Bronchial epithelial cell (primary cell): ENCODE measurements around the gene GP2. TPM values are rescaled to one million over a fixed set of nuclear protein-coding genes. Genes with fewer than 3 reads are reported as not detected.

ENCODE experiments used
- DNase-seq: peaks from one replicate; pipeline ENCODE4 v3.0.0-alpha.2; 2010; ENCODE audit warnings: low read depth
- FAIRE-seq: peaks from 2 replicates; lab custom pipeline; 2011; peaks lifted over from hg19 to GRCh38; lab: Jason Lieb, UNC
- H3K27me3 ChIP-seq: 2 replicates; pipeline ENCODE4 v1.5.1; 2011; ENCODE audit warnings: low read length; ENCODE audit not compliant: control insufficient read depth, insufficient read depth
- H3K36me3 ChIP-seq: 2 replicates; pipeline ENCODE4 v1.5.1; 2011; ENCODE audit warnings: low read length; ENCODE audit not compliant: control insufficient read depth, insufficient read depth
- H3K4me3 ChIP-seq: 2 replicates; pipeline ENCODE4 v1.5.1; 2011; ENCODE audit warnings: mild to moderate bottlenecking, low read depth, low read length, control low read depth
- total RNA-seq: library from RNA; depleted of rRNA; stranded (reverse); fragments of >200 nt; gene quantifications from 2 replicates; pipeline ENCODE4 v1.2.1, GENCODE V29; 2014
- TF ChIP-seq, protein P1 (sequence below): IDR thresholded peaks from 2 replicates; pipeline ENCODE4 v1.5.1; 2011; ENCODE audit warnings: mild to moderate bottlenecking, moderate library complexity, low read length, control low read depth, inconsistent platforms; ENCODE audit not compliant: insufficient read depth, severe bottlenecking

The GP2 gene
- total RNA-seq, 1 donor from 2014 or later, result not detected

- TF ChIP-seq, protein P1, sequence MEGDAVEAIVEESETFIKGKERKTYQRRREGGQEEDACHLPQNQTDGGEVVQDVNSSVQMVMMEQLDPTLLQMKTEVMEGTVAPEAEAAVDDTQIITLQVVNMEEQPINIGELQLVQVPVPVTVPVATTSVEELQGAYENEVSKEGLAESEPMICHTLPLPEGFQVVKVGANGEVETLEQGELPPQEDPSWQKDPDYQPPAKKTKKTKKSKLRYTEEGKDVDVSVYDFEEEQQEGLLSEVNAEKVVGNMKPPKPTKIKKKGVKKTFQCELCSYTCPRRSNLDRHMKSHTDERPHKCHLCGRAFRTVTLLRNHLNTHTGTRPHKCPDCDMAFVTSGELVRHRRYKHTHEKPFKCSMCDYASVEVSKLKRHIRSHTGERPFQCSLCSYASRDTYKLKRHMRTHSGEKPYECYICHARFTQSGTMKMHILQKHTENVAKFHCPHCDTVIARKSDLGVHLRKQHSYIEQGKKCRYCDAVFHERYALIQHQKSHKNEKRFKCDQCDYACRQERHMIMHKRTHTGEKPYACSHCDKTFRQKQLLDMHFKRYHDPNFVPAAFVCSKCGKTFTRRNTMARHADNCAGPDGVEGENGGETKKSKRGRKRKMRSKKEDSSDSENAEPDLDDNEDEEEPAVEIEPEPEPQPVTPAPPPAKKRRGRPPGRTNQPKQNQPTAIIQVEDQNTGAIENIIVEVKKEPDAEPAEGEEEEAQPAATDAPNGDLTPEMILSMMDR, result no peak
- H3K27me3 ChIP-seq, result no peaks in the 10 kb centered on the region
- no peaks in the 10 kb centered on the region for H3K36me3 ChIP-seq
- DNase-seq (no peak), FAIRE-seq (no peak)
- H3K4me3 ChIP-seq, result no peak overlapping the region
Measured at GRCh38 chr16:20303012-20303411, 24.3 kb downstream of the GP2 start.

- DNase-seq, result no peak
- FAIRE-seq, result no peak
- no peaks in the 10 kb centered on the region for H3K36me3 ChIP-seq
- H3K4me3 ChIP-seq, result no peak overlapping the region
- TF ChIP-seq, protein P1, result no peak
- no peaks in the 10 kb centered on the region for H3K27me3 ChIP-seq
Measured at GRCh38 chr16:20302389-20302788, 24.9 kb downstream of the GP2 start.

DNA sequence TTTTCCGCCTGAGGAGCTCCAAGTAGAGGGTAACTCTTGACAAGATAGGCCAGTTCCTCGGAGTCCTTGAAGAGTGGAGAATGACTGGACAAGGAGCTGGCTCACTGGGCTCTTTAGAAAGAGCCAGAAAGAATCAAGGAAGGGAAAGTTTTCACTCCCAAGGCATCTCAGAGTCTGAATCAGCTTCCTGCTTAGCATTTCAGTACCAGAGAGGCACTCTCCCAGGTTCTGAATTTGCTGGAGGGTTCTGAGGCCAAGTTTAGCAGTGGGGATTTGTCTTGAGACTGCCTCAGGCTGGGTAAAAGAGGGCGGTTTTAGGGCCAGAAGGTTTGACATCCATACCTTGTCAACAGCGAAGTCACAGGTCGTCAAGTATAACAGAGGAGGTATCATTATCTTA, 25.5 kb downstream of the GP2 start:
- Histone ChIP-seq H3K4me3 (no peak overlapping the region), H3K36me3 (no peaks in the 10 kb centered on the region), H3K27me3 (no peaks in the 10 kb centered on the region)
- TF ChIP-seq, protein P1, result no peak
- DNase-seq (no peak), FAIRE-seq (no peak)

- no peaks in the 10 kb centered on the region for H3K27me3 ChIP-seq
- no peaks in the 10 kb centered on the region for H3K36me3 ChIP-seq
- TF ChIP-seq, protein P1, result peak; percentile 68
- peak; percentile 38 for DNase-seq
- no peak overlapping the region for H3K4me3 ChIP-seq
- no peak for FAIRE-seq
Measured at GRCh38 chr16:20300312-20301097, 26.8 kb downstream of the GP2 start.

DNA sequence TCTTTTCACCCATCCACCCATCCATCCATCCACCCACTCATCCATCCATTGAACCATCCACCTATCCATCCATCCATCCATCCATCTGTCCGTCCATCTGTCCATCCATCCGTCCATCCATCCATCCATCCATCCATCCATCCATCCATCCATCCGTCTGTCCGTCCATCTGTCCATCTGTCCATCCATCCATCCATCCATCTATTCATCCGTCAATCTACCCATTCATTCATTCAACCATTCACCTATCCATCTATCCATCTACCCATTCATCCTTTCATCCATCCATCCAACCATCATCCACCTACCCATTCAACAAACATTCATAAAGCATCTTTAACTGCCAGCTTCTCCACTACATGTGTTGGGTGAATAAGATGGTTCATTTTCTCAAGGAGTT, 28.9 kb downstream of the GP2 start:
- no peak overlapping the region for H3K4me3 ChIP-seq
- no peak for DNase-seq
- H3K27me3 ChIP-seq, result no peaks in the 10 kb centered on the region
- TF ChIP-seq, protein P1, result no peak
- no peaks in the 10 kb centered on the region for H3K36me3 ChIP-seq
- no peak for FAIRE-seq
